GM12891 (cell line): Measurements from ENCODE around the gene CAMTA1.

Source experiments
- DNase-seq: peaks from one replicate; pipeline ENCODE4 v3.0.0; 2011; ENCODE audit warnings: low spot score; ENCODE audit not compliant: insufficient read length
- FAIRE-seq: peaks from 2 replicates; lab custom pipeline; 2011; peaks lifted over from hg19 to GRCh38; lab: Jason Lieb, UNC
- PAX5 ChIP-seq: IDR thresholded peaks from 2 replicates; pipeline ENCODE4 v1.6.1; 2011; ENCODE audit warnings: low read length, moderate library complexity, mild to moderate bottlenecking; ENCODE audit not compliant: insufficient read depth, severe bottlenecking
- POLR2A ChIP-seq: IDR thresholded peaks from 2 replicates; pipeline ENCODE4 v1.6.1; 2011; ENCODE audit warnings: low read depth, low read length, control low read depth
- POLR2AphosphoS5 ChIP-seq: IDR thresholded peaks from 2 replicates; pipeline ENCODE4 v1.6.1; 2011; ENCODE audit warnings: low read depth, low read length, control low read depth
- POU2F2 ChIP-seq: IDR thresholded peaks from 2 replicates; pipeline ENCODE4 v1.6.1; 2011; ENCODE audit warnings: low read depth, mild to moderate bottlenecking, control low read depth, low read length, moderate library complexity
- SPI1 ChIP-seq: IDR thresholded peaks from 2 replicates; pipeline ENCODE4 v1.6.1; 2011; ENCODE audit warnings: low read depth, low read length, control low read depth
- TAF1 ChIP-seq: IDR thresholded peaks from 2 replicates; pipeline ENCODE4 v1.6.1; 2011; ENCODE audit warnings: low read depth, low read length, control low read depth

CAMTA1 gene

DNA sequence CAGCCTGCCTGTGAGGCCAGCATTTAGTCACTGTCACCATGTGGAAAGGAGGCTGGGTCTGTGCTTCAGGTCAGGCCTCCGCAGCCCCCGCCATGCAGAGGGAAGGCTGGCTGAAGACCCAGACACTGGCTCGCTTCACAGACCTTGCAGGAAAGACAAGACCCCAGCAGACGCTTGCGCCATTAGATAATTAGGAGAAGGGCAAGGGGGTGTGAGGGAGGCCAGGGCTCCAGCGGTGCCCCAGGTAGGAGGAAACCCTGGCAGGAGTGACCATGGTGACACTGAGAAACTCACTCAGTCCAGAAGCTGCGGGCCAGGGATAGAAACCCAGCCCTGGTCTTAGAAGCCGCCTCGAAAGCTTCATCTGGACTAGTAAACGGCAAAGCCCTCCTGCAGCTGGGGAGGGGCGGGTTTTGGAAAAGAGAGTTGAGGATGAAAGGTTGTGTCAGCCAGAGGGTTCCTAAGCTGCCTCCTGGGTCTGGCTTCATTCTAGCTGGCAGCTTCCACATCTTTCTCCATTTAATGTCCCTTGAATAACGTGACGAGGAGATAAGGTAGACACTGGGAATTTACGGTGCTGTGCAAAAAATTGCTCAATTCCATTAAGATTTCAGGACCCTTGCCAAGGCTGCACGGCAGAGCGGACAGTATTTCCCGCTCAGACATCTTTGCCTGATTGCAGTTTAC, 691.8 kb downstream of the CAMTA1 start:
- FAIRE-seq, result no peak
- TF ChIP-seq SPI1 (no peak), POU2F2 (no peak), POLR2AphosphoS5 (no peak), PAX5 (no peak), TAF1 (no peak), POLR2A (no peak)
- DNase-seq, result no peak

DNA sequence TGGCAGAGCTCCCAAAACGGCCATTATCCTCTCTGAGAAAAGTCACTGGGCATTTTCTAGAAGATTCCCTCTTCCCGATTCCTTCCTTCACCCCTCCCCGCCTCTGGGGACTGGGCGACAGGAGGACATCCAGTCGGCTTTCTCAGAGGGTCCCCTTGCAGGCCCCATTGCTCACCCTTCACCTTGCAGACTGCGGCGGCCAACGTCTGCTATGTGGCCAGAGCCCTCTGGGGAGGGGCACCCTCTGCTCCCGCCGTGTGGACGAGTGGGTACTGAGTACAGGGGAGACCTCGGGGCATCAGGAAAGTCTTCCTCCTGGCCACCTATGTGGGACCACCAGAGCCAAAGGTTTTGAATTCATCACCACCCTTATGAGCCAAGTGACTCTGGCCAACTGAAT, 692.3 kb downstream of the CAMTA1 start:
- FAIRE-seq (no peak), DNase-seq (no peak)

DNA sequence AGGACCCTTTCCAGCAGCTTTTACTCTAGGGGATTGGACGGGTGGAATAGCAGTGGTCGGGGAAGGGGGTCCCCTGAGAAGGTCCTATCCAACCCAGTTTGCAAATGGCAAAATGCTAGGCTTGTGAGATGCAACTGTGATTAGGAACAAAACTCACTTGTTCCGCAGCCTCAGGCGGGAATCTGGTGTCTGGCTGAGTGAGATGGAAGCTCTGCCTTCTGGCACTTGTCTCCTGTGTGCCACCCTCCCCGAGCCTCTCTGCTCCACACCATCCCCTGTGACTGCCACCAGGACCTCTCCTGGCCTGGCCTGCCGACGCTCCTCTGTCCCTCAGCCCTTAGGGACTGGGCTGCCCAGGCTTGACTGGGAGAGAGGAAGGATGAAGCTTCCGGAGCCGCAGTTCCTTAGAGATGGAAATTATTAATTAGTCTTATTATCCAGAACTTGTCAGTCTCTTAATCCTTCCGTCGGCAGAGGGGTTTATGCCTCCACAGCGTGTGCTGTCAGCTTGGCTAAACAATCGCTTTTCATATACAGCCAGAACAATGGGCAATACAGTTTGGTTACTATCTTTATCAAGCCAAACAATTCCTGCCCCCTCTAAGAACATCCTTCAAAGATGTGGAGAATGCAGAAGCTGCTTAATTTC, 693.0 kb downstream of the CAMTA1 start:
- TF ChIP-seq POU2F2 (no peak), TAF1 (no peak), PAX5 (no peak), POLR2AphosphoS5 (no peak), POLR2A (no peak), SPI1 (no peak)
- DNase-seq, result no peak
- no peak for FAIRE-seq

More for the DNA sequence above, 692.3 kb downstream of the CAMTA1 start:
- TF ChIP-seq POLR2AphosphoS5 (no peak), TAF1 (no peak), PAX5 (no peak), POLR2A (no peak), POU2F2 (no peak), SPI1 (no peak)

DNA sequence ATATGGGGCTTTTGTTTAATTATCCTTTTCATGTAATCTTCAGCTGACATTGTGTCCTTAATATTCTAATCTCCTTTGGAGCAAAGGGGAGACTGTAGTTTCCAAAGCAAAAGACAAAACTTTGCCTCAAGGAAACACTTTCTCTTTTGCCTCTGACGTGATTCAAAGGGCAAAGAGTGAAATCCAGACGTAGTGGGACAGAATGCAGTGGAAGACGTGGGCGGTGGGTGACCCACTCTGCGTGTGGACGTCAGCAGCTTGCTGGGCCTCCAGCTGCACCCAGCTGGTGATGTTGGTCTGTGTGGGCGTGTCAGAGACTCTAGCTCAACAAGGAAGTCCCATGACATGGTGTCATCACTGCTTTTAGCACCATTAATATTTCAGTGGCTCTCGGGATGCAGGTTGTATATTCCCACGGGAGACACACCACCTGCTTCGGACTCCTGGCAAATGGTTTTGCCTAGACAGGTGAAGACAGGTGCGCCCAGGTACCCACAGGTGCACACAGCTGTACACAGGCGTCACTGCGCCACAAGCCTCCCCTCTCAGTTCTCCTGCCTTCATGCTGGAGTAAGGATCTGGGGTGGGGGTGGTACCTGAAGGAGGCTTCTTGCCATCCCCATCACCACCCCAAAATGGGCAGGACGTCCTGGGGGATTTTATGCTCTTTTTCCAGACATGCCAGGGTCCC, 693.7 kb downstream of the CAMTA1 start:
- TF ChIP-seq PAX5, result no peak
- TF ChIP-seq POLR2AphosphoS5, result no peak
- no peak for TF ChIP-seq POU2F2
- 0 out of 2 replicates have a peak, but pooled peaks have one; percentile 2 for TF ChIP-seq SPI1
- no peak for TF ChIP-seq TAF1
- TF ChIP-seq POLR2A, result no peak
- DNase-seq (peak; percentile 41), FAIRE-seq (no peak)

DNA sequence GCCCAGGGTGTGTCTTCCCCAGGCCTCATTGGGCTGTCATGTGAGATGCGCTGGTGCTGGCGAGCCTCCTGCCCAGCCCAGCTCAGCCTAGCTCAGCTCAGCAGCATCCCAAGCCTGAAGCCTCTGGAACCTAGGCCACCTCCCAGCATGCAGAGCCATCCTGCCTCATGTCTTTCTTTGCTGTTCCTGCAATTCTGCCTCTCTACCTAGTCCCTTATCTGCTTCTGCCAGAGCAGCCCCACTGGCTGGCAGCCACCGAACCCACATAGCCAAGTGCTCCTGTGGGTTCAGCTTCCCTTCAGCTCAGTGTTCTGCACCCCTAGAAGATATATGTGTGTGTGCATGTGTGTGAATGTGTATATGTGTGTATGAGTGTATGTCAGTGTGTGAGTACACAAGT, 694.3 kb downstream of the CAMTA1 start:
- TF ChIP-seq TAF1 (no peak), POLR2AphosphoS5 (no peak), SPI1 (no peak), POU2F2 (no peak), PAX5 (no peak), POLR2A (no peak)
- DNase-seq (no peak), FAIRE-seq (no peak)

DNA sequence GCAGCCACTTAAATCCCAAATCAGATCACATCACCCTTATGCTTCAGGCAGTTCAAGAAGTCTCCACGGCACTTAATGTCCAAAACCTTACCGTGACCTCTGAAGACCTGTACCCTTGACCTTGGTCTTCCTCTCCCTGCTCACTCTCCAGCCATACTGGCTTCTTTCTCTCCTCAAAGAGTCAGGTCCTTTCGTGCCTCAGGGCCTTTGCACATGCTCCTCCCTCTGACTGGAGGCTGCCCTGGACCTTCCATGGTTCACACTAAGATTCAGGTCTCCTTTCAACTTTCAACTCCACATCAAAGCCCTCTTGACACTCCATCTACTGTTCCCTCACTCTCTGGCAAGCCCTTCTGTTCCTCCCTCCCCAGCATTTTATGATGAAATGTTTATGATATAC, 695.9 kb downstream of the CAMTA1 start:
- DNase-seq (no peak), FAIRE-seq (no peak)
- TF ChIP-seq PAX5 (no peak), POLR2AphosphoS5 (no peak), SPI1 (no peak)

DNA sequence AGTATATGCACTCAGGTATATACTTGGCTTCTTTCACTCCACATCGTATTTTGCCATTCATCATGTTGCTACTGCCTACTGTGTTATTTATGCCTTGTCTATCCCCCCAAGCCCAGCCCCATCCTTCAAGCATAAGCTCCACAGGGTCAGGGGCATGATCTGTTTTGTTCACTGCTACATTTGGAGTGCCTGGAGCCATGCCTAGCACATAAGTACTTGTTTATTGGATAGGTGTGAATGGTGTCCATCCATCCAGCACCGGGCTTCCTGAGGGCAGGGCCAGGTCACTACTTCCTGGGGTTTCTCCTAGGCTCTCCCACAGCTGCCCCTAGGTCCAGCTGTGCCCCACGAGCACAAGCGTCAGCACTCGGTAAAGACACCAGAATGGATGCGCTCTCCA, 696.8 kb downstream of the CAMTA1 start:
- no peak for DNase-seq
- no peak for TF ChIP-seq POU2F2
- no peak for TF ChIP-seq POLR2AphosphoS5
- TF ChIP-seq TAF1, result no peak
- TF ChIP-seq SPI1, result no peak
- no peak for TF ChIP-seq PAX5
- no peak for TF ChIP-seq POLR2A
- no peak for FAIRE-seq

DNA sequence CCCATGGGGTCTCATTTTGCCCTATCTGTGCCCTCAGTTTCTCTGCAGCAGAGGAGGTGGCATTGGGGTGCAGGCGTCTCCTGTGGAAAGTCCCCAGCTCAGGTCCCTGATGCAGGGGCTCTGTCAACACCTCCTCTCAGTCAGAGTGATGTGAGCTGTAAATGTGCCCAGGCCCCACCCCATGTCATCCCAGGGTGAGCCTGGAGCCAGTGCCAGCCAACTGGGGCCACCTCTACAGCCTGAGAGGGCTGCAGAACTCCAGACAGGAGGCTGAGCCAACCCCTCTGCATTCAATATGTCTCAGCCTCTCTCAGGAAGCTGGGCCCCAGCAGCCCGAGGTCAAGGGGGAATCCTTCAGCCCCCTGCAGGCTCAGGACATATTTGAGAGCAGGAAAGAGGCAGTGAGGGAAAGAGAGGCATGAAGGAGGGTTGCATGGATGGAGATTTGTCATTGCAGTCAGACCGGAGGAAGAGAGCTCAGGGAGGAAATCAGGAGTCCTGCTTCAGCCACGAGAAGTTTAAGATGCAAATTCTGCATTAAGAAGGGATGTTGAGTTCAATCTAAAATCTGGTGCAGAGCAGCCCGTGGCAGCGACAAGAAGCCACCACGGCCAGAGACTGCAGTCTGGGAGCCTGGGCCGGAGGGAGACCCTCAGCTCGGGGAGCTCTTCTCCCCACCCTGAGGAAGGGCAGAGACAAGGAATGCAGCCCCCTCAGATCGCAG, 697.7 kb downstream of the CAMTA1 start:
- DNase-seq (no peak), FAIRE-seq (no peak)
- TF ChIP-seq PAX5, result no peak
- no peak for TF ChIP-seq TAF1
- TF ChIP-seq POLR2A, result no peak
- TF ChIP-seq SPI1, result no peak
- no peak for TF ChIP-seq POU2F2
- TF ChIP-seq POLR2AphosphoS5, result no peak

DNA sequence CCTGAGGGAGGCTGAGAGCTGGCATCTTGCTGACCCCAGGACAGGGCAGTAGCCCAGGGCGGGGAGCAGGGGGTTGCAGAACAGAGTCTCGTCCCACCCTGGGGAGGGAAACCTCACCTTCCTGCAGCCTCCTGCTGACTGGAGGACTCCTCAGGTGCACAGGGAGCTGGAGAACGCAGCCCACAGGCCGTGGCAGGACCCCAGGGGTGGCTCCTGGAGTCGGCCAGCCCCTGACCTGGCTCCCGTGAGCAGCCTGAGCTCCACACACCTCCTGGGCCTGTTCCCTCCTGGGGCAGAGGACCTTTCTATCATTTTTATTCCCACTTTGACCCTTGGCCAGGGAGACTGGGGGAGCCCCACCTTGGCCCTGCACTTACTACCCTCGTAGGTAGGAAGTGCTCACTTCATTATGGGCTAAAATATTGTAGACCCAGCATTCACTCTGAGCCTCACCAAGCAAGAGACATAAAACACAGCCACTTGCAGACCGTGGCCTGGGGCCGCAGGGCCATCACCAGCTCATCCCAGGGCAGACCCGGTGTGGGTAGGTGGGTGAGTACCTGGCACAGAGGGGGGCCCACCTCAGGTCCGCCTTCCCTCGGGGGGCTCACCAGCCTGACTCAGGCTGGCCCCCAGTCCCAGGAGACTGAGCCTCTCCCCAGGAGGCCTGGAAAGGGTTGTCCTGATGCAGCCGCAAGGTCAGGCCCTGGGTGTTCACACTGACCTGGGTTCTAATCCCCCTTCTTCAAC, 698.6 kb downstream of the CAMTA1 start:
- FAIRE-seq, result no peak

More for the DNA sequence above, 698.6 kb downstream of the CAMTA1 start:
- DNase-seq, result no peak
- TF ChIP-seq PAX5 (no peak), TAF1 (no peak), POLR2A (no peak), POLR2AphosphoS5 (no peak), POU2F2 (no peak), SPI1 (no peak)
